ENCODE results near the gene MOB3B. TPM values are rescaled to one million over a fixed set of nuclear protein-coding genes. Genes with fewer than 3 reads are reported as not detected.
A peak's percentile ranks its signal among the peaks of the same experiment; 100 is the strongest.

Gene MOB3B
- polyA plus RNA-seq, 2 of the 4 experiments (the other 2 are of a cell fraction) = 6.0 to 6.4 TPM

DNA sequence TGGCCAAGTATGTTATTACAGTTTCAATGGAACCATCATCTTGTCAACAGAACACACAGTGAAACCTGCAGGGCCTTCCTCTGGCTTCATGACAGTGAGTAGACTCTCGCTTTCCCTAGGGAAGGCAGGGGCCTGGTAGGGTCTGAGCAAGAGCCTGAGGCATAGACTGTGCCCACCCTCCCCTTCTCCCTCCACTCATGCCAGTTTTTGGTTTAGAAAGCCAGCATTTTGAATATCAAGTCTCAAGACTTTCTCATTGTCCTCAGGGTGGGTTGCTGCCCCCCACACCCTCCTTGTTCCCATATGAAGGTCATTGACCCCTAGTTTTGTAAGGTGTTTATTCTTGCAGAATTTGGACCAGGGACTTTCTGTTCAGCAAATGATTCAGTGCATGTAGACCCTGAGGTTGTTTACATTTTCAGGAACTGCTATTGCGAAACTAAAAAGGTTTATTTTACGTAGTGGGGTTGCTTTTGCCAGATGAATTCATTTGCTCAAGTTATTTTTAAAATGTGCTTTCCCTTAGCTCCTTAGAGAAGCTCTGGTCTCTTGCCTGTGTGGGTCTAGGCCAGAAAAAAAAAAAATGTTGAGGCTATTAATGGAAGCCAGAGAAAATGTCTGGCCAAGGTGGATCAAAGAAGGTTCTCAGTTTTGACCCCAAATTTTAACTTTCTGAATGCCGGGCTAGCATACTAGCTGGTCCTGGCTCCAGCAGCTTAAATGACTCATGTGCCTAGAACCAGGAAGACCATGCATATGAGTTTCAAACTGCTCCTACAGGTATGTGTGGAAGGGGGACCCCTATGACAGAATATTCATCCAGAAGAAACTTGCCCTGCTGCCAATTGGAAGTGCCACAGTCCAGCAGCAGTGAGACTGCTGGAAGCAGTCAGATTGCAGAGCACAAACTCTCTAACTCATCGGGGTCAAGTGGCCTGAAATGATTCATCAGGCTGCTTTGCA, 10.1 kb upstream of the MOB3B start:
- no peaks in the 10 kb centered on the region for H3K9me3 ChIP-seq
- TF ChIP-seq EP300 (IDR thresholded peaks at IDR 0.05) (peak; percentile 31 to 63; a peak in 2 of 5 replicates), JUN (IDR thresholded peaks at IDR 0.05) (peak in 1 of 2 experiments; percentile 49; a peak in 1 of 5 replicates), TFCP2L1 (CRISPR knock-in tag; IDR thresholded peaks at IDR 0.05) (no peak), RAD21 (conservative IDR thresholded peaks at IDR 0.05 in 1 of 2, IDR thresholded peaks at IDR 0.05 in 1 of 2) (no peak), FOSL2 (IDR thresholded peaks at IDR 0.05) (peak; percentile 46), FOSL2 (CRISPR knock-in tag; IDR thresholded peaks at IDR 0.05) (peak; percentile 41), GATA3 (IDR thresholded peaks at IDR 0.05; ENCODE audit: borderline replicate concordance) (peak; percentile 38; the same call in 1 of the 2 replicates), CEBPB (IDR thresholded peaks at IDR 0.05) (peak; percentile 90 to 97), JUNB (IDR thresholded peaks at IDR 0.05) (peak; percentile 45; the same call in 1 of the 2 replicates), FOXS1 (CRISPR knock-in tag; IDR thresholded peaks at IDR 0.05) (no peak)
- TF ChIP-seq, protein P1, sequence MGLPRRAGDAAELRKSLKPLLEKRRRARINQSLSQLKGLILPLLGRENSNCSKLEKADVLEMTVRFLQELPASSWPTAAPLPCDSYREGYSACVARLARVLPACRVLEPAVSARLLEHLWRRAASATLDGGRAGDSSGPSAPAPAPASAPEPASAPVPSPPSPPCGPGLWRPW (IDR thresholded peaks at IDR 0.05) = peak; percentile 51; the same call in 1 of the 2 replicates
- DNase-seq (ENCODE audit: low read depth in 1 of 2, low spot score in 1 of 2) (peak in 1 of 2 experiments; percentile 42), ATAC-seq (peak; percentile 64 to 78), FAIRE-seq (no peak)
- peaks cover 49% of the 10 kb centered on the region for H3K4me1 ChIP-seq
- peak overlapping the region; percentile 59 to 74; a peak in 5 of 6 replicates for H3K27ac ChIP-seq
- WGBS (ENCODE audit: missing lambda C conversion rate) = 36% methylated on average over 5 of the region's 5 CpGs
- peak overlapping the region; percentile 74 for H3K4me2 ChIP-seq
- H3K4me3 ChIP-seq = no peak overlapping the region
- POLR2A ChIA-PET = interaction anchor here (0.8 kb wide), 1 partner anchor 10 kb away, joined by 3 read pairs; the partner anchor contains the start of gene MOB3B
- CTCF ChIA-PET = interaction anchor here (0.8 to 19.4 kb wide), 5 partner anchors 8 to 229 kb away, joined by 3 to 266 read pairs (median 26); partner anchors contain the start of gene MOB3B

DNA sequence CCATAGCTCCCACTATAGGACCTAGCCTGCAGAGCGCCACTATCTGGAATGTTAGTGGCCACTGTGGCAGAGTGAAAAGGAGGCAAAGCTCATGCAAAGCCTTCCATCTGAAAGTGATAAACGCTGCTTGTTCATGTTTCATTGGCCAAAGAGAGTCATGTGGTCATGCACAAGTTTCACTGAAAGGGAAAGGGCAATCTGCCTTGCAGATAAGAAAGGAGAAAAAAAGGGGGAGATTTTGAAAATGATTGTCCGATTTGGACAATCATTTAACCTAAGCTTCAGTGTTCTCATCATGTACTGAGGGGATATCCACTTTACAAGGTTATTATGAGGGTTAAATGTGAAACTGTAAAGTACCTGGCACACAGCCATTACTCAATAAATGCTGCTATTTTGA, 9.0 kb upstream of the MOB3B start:
- ATAC-seq = no peak
- TF ChIP-seq, protein P2, sequence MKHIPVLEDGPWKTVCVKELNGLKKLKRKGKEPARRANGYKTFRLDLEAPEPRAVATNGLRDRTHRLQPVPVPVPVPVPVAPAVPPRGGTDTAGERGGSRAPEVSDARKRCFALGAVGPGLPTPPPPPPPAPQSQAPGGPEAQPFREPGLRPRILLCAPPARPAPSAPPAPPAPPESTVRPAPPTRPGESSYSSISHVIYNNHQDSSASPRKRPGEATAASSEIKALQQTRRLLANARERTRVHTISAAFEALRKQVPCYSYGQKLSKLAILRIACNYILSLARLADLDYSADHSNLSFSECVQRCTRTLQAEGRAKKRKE (CRISPR knock-in tag; IDR thresholded peaks at IDR 0.05; ENCODE audit: low read depth) = no peak
- TF ChIP-seq, protein P3, sequence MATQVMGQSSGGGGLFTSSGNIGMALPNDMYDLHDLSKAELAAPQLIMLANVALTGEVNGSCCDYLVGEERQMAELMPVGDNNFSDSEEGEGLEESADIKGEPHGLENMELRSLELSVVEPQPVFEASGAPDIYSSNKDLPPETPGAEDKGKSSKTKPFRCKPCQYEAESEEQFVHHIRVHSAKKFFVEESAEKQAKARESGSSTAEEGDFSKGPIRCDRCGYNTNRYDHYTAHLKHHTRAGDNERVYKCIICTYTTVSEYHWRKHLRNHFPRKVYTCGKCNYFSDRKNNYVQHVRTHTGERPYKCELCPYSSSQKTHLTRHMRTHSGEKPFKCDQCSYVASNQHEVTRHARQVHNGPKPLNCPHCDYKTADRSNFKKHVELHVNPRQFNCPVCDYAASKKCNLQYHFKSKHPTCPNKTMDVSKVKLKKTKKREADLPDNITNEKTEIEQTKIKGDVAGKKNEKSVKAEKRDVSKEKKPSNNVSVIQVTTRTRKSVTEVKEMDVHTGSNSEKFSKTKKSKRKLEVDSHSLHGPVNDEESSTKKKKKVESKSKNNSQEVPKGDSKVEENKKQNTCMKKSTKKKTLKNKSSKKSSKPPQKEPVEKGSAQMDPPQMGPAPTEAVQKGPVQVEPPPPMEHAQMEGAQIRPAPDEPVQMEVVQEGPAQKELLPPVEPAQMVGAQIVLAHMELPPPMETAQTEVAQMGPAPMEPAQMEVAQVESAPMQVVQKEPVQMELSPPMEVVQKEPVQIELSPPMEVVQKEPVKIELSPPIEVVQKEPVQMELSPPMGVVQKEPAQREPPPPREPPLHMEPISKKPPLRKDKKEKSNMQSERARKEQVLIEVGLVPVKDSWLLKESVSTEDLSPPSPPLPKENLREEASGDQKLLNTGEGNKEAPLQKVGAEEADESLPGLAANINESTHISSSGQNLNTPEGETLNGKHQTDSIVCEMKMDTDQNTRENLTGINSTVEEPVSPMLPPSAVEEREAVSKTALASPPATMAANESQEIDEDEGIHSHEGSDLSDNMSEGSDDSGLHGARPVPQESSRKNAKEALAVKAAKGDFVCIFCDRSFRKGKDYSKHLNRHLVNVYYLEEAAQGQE (IDR thresholded peaks at IDR 0.05) = no peak
- TF ChIP-seq HOXB5 (CRISPR knock-in tag; IDR thresholded peaks at IDR 0.05) (no peak), POLR2A (IDR thresholded peaks at IDR 0.05; ENCODE audit: low read length) (no peak), CHD4 (IDR thresholded peaks at IDR 0.05; ENCODE audit: borderline replicate concordance) (no peak), HEYL (CRISPR knock-in tag; IDR thresholded peaks at IDR 0.05) (no peak), ZFP36 (IDR thresholded peaks at IDR 0.05; ENCODE audit: borderline replicate concordance, partially characterized antibody) (no peak)
- TF ChIP-seq, protein P4, sequence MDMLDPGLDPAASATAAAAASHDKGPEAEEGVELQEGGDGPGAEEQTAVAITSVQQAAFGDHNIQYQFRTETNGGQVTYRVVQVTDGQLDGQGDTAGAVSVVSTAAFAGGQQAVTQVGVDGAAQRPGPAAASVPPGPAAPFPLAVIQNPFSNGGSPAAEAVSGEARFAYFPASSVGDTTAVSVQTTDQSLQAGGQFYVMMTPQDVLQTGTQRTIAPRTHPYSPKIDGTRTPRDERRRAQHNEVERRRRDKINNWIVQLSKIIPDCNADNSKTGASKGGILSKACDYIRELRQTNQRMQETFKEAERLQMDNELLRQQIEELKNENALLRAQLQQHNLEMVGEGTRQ (IDR thresholded peaks at IDR 0.05) = 0 out of 2 replicates have a peak, but pooled peaks have one; percentile 9
- no peak for FAIRE-seq
- no peak for DNase-seq (ENCODE audit: low read depth in 1 of 2, low spot score in 1 of 2)
- CTCF ChIA-PET = interaction anchor here (0.7 to 19.4 kb wide), 4 partner anchors 9 to 233 kb away, joined by 3 to 266 read pairs (median 28); partner anchors contain the start of gene MOB3B
- peak overlapping the region; percentile 74 for H3K4me2 ChIP-seq
- peaks cover 49% of the 10 kb centered on the region for H3K4me1 ChIP-seq
- H3K9me3 ChIP-seq = no peaks in the 10 kb centered on the region
- peak overlapping the region; percentile 59 to 74; a peak in 4 of 6 replicates for H3K27ac ChIP-seq
- 69% methylated on average over 3 of the region's 3 CpGs for WGBS (ENCODE audit: missing lambda C conversion rate)
- POLR2A ChIA-PET = no interaction called here
- no peak overlapping the region for H3K4me3 ChIP-seq
